NCI-H1092 (cell line): Measurements from ENCODE around the gene MARCHF5.
"Not testable (repeated sequence)": the region's sequence is repeated elsewhere in the genome, so short reads cannot be mapped to it uniquely, and the experiment has no call there.

Source experiments
- DNase-seq: peaks from one replicate; lab custom pipeline; 2025; lab: John Stamatoyannopoulos, UW

MARCHF5 gene

GRCh38 chr10:92387289-92387940 is 96.4 kb downstream of the MARCHF5 start:
- no peak for DNase-seq

DNA sequence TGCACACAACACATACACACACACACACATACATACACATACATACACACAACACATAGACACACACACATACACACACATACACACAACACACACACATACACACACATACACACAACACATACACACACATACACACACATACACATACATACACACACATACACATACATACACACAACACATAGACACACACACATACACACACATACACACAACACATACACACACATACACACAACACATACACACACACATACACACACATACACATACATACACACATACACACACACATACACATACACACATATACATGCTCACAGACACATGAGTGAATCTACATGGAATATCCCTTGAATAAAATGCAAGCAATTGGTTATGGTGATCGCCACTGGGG is 102.2 kb downstream of the MARCHF5 start:
- not testable (repeated sequence) for DNase-seq

GRCh38 chr10:92395271-92395670 is 104.3 kb downstream of the MARCHF5 start:
- no peak for DNase-seq

DNA sequence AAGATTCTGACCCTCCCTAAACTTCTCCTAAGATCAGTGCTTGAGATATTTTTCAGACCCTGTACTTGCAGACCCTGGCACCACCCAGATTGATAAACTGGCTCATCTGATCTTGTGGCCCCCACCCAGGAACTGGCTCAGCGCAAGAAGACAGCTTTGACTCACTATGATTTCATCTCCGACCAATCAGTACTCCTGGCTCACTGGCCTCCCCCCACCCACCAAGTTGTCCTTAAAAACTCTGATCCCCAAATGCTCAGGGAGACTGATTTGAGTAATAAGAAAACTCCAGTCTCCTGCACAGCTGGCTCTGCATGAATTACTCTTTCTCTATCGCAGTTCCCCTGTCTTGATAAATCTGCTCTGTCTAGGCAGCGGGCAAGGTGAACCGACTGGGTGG is 111.3 kb downstream of the MARCHF5 start:
- DNase-seq: not testable (repeated sequence)
